ENCODE data around the gene HBM. TPM values are rescaled to one million over a fixed set of nuclear protein-coding genes. Genes with fewer than 3 reads are reported as not detected.

The HBM gene
- total RNA-seq, 1 experiment from 2014 or later: not detected

GRCh38 chr16:144797-145252 lies 21.0 kb upstream of the HBM start:
- Histone ChIP-seq H3K4me3 (no peak overlapping the region), H3K27me3 (ENCODE audit: insufficient read depth, low read depth) (no peaks in the 10 kb centered on the region), H3F3A (ENCODE audit: insufficient read depth, low read depth) (peaks cover 7% of the 10 kb centered on the region; the same call in 1 of the 2 replicates), H3K36me3 (ENCODE audit: low read depth) (no peaks in the 10 kb centered on the region), H3K79me2 (ENCODE audit: low read depth) (no peaks in the 10 kb centered on the region), H3K4me2 (no peak overlapping the region), H3K4me1 (replicated peaks; ENCODE audit: insufficient read depth) (no peaks in the 10 kb centered on the region), H4K20me1 (ENCODE audit: insufficient read depth) (no peaks in the 10 kb centered on the region), H3K27ac (no peak overlapping the region), H3K9me3 (ENCODE audit: insufficient read depth, low read depth) (no peaks in the 10 kb centered on the region), H2AFZ (no peak overlapping the region), H3K9me2 (ENCODE audit: insufficient read depth) (no peaks in the 10 kb centered on the region)
- CTCF ChIA-PET: no interaction called here
- no peak for DNase-seq
- POLR2A ChIA-PET (ENCODE audit: unreplicated experiment): no interaction called here
- BruUV-seq (replicated peaks): no TSS peak
- intact Hi-C loops (cut with micrococcal nuclease; ENCODE audit: unreplicated experiment): no loop called here
- no peak for TF ChIP-seq CTCF (conservative IDR thresholded peaks at IDR 0.05)
- no peak for TF ChIP-seq EZH2 (IDR thresholded peaks at IDR 0.05; ENCODE audit: low read depth)

GRCh38 chr16:146646-147045 lies 19.1 kb upstream of the HBM start:
- H4K20me1 ChIP-seq (ENCODE audit: insufficient read depth): no peaks in the 10 kb centered on the region
- H3K27ac ChIP-seq: no peak overlapping the region
- TF ChIP-seq EZH2 (IDR thresholded peaks at IDR 0.05; ENCODE audit: low read depth): no peak
- no peak for TF ChIP-seq CTCF (conservative IDR thresholded peaks at IDR 0.05)
- H3F3A ChIP-seq (ENCODE audit: insufficient read depth, low read depth): peaks cover 15% of the 10 kb centered on the region; the same call in 1 of the 2 replicates
- H3K9me3 ChIP-seq (ENCODE audit: insufficient read depth, low read depth): no peaks in the 10 kb centered on the region
- POLR2A ChIA-PET (ENCODE audit: unreplicated experiment): no interaction called here
- no peaks in the 10 kb centered on the region for H3K27me3 ChIP-seq (ENCODE audit: insufficient read depth, low read depth)
- intact Hi-C loops (cut with micrococcal nuclease; ENCODE audit: unreplicated experiment): no loop called here
- DNase-seq: no peak
- no TSS peak for BruUV-seq (replicated peaks)
- H3K36me3 ChIP-seq (ENCODE audit: low read depth): no peaks in the 10 kb centered on the region
- CTCF ChIA-PET: no interaction called here
- H3K4me3 ChIP-seq: no peak overlapping the region
- H3K79me2 ChIP-seq (ENCODE audit: low read depth): no peaks in the 10 kb centered on the region
- H2AFZ ChIP-seq: no peak overlapping the region
- H3K9me2 ChIP-seq (ENCODE audit: insufficient read depth): no peaks in the 10 kb centered on the region
- H3K4me1 ChIP-seq (replicated peaks; ENCODE audit: insufficient read depth): no peaks in the 10 kb centered on the region
- no peak overlapping the region for H3K4me2 ChIP-seq

- intact Hi-C loops (cut with micrococcal nuclease; ENCODE audit: unreplicated experiment): no loop called here
- Histone ChIP-seq H3K9me3 (ENCODE audit: insufficient read depth, low read depth) (no peaks in the 10 kb centered on the region), H4K20me1 (ENCODE audit: insufficient read depth) (no peaks in the 10 kb centered on the region), H3K27me3 (ENCODE audit: insufficient read depth, low read depth) (no peaks in the 10 kb centered on the region), H3K4me2 (0 out of 2 replicates have a peak overlapping the region, but pooled peaks have one; percentile 10), H3K4me1 (replicated peaks; ENCODE audit: insufficient read depth) (no peaks in the 10 kb centered on the region), H2AFZ (no peak overlapping the region), H3K36me3 (ENCODE audit: low read depth) (no peaks in the 10 kb centered on the region), H3K9me2 (ENCODE audit: insufficient read depth) (no peaks in the 10 kb centered on the region), H3K79me2 (ENCODE audit: low read depth) (no peaks in the 10 kb centered on the region), H3K27ac (no peak overlapping the region), H3K4me3 (no peak overlapping the region), H3F3A (ENCODE audit: insufficient read depth, low read depth) (peaks cover 15% of the 10 kb centered on the region; the same call in 1 of the 2 replicates)
- ChIA-PET CTCF (interaction anchor here (0.6 kb wide), 1 partner anchor 11 kb away, joined by 3 read pairs; the partner anchor contains the start of gene NPRL3), POLR2A (ENCODE audit: unreplicated experiment) (no interaction called here)
- no TSS peak for BruUV-seq (replicated peaks)
- DNase-seq: peak in 1 of 2 experiments; percentile 60
- TF ChIP-seq CTCF (conservative IDR thresholded peaks at IDR 0.05): no peak
- no peak for TF ChIP-seq EZH2 (IDR thresholded peaks at IDR 0.05; ENCODE audit: low read depth)
Measured at GRCh38 chr16:149024-149660, 16.6 kb upstream of the HBM start.

Data from PC-9 (cell line).